ENCODE results near the gene SLC24A4. TPM values are rescaled to one million over a fixed set of nuclear protein-coding genes. Genes with fewer than 3 reads are reported as not detected.
A peak's percentile ranks its signal among the peaks of the same experiment; 100 is the strongest.

SLC24A4 gene
- total RNA-seq, 3 donors from 2014 or later (not counting 1 experiment from before 2014, with no cell fraction given): 1.1 to 3.2 (median 2.1) TPM

GRCh38 chr14:92340931-92341330 is 18.0 kb downstream of the SLC24A4 start:
- Mint-ChIP-seq H3K9me3 (no peaks in the 10 kb centered on the region), H3K4me3 (no peak overlapping the region), H3K27me3 (ENCODE audit: low read depth in 2 of 2) (peaks cover 24 to 29% of the 10 kb centered on the region in 2 donors), H3K4me1 (no peaks in the 10 kb centered on the region), H3K27ac (no peak overlapping the region), H3K36me3 (no peaks in the 10 kb centered on the region)
- Histone ChIP-seq H3K27ac (ENCODE audit: low read length) (no peak overlapping the region), H3K27me3 (ENCODE audit: control insufficient read depth, insufficient read depth, low read length) (no peaks in the 10 kb centered on the region), H3K36me3 (ENCODE audit: control insufficient read depth, insufficient read depth, low read length) (no peaks in the 10 kb centered on the region), H3K9me3 (ENCODE audit: control insufficient read depth, insufficient read depth, low read length) (no peaks in the 10 kb centered on the region), H3K4me1 (ENCODE audit: control insufficient read depth, insufficient read depth, low read length) (no peaks in the 10 kb centered on the region), H3K4me3 (ENCODE audit: low read length) (no peak overlapping the region)
- no peak for TF ChIP-seq CTCF (IDR thresholded peaks at IDR 0.05)
- no peak for ATAC-seq
- DNase-seq: no peak
- WGBS (ENCODE audit: insufficient coverage): 74% methylated on average over 7 of the region's 7 CpGs
- intact Hi-C loops (cut with micrococcal nuclease): no loop called here

GRCh38 chr14:92341791-92342190 is 18.8 kb downstream of the SLC24A4 start:
- DNase-seq (no peak), ATAC-seq (no peak)
- H3K27ac Mint-ChIP-seq: no peak overlapping the region

GRCh38 chr14:92348154-92348553 is 25.2 kb downstream of the SLC24A4 start:
- Histone ChIP-seq H3K4me3 (ENCODE audit: low read length) (no peak overlapping the region), H3K27me3 (ENCODE audit: control insufficient read depth, insufficient read depth, low read length) (no peaks in the 10 kb centered on the region), H3K4me1 (ENCODE audit: control insufficient read depth, insufficient read depth, low read length) (no peaks in the 10 kb centered on the region), H3K36me3 (ENCODE audit: control insufficient read depth, insufficient read depth, low read length) (no peaks in the 10 kb centered on the region), H3K9me3 (ENCODE audit: control insufficient read depth, insufficient read depth, low read length) (no peaks in the 10 kb centered on the region), H3K27ac (ENCODE audit: low read length) (no peak overlapping the region)
- H3K27ac Mint-ChIP-seq: no peak overlapping the region
- ATAC-seq (peak in 1 of 3 donors; percentile 30), DNase-seq (no peak)
- H3K4me3 Mint-ChIP-seq: no peak overlapping the region
- peaks cover 0 to 5% of the 10 kb centered on the region in 2 donors for H3K4me1 Mint-ChIP-seq
- H3K36me3 Mint-ChIP-seq: no peaks in the 10 kb centered on the region
- 85% methylated on average over 5 of the region's 5 CpGs for WGBS (ENCODE audit: insufficient coverage)
- no peaks in the 10 kb centered on the region for H3K9me3 Mint-ChIP-seq
- peaks cover 0 to 14% of the 10 kb centered on the region in 2 donors for H3K27me3 Mint-ChIP-seq (ENCODE audit: low read depth in 2 of 2)
- intact Hi-C loops (cut with micrococcal nuclease): no loop called here
- no peak for TF ChIP-seq CTCF (IDR thresholded peaks at IDR 0.05)

More at GRCh38 chr14:92341791-92342190, 18.8 kb downstream of the SLC24A4 start:
- no peaks in the 10 kb centered on the region for H3K36me3 ChIP-seq (ENCODE audit: control insufficient read depth, insufficient read depth, low read length)
- TF ChIP-seq CTCF (IDR thresholded peaks at IDR 0.05): no peak
- H3K4me3 ChIP-seq (ENCODE audit: low read length): no peak overlapping the region
- Mint-ChIP-seq H3K27me3 (ENCODE audit: low read depth in 2 of 2) (peaks cover 21% of the 10 kb centered on the region in 2 donors), H3K9me3 (no peaks in the 10 kb centered on the region), H3K36me3 (no peaks in the 10 kb centered on the region), H3K4me3 (no peak overlapping the region), H3K4me1 (no peaks in the 10 kb centered on the region)
- no peaks in the 10 kb centered on the region for H3K9me3 ChIP-seq (ENCODE audit: control insufficient read depth, insufficient read depth, low read length)
- no peak overlapping the region for H3K27ac ChIP-seq (ENCODE audit: low read length)
- no peaks in the 10 kb centered on the region for H3K27me3 ChIP-seq (ENCODE audit: control insufficient read depth, insufficient read depth, low read length)
- 73% methylated on average over 6 of the region's 6 CpGs for WGBS (ENCODE audit: insufficient coverage)
- intact Hi-C loops (cut with micrococcal nuclease): no loop called here
- H3K4me1 ChIP-seq (ENCODE audit: control insufficient read depth, insufficient read depth, low read length): no peaks in the 10 kb centered on the region

GRCh38 chr14:92351750-92352149 is 28.8 kb downstream of the SLC24A4 start:
- DNase-seq (no peak), ATAC-seq (no peak)
- Mint-ChIP-seq H3K9me3 (no peaks in the 10 kb centered on the region), H3K4me1 (peaks cover 0 to 5% of the 10 kb centered on the region in 2 donors), H3K36me3 (no peaks in the 10 kb centered on the region), H3K27me3 (ENCODE audit: low read depth in 2 of 2) (peaks cover 0 to 6% of the 10 kb centered on the region in 2 donors), H3K27ac (no peak overlapping the region), H3K4me3 (no peak overlapping the region)
- intact Hi-C loops (cut with micrococcal nuclease): no loop called here
- Histone ChIP-seq H3K27ac (ENCODE audit: low read length) (no peak overlapping the region), H3K4me1 (ENCODE audit: control insufficient read depth, insufficient read depth, low read length) (no peaks in the 10 kb centered on the region), H3K9me3 (ENCODE audit: control insufficient read depth, insufficient read depth, low read length) (no peaks in the 10 kb centered on the region), H3K4me3 (ENCODE audit: low read length) (no peak overlapping the region), H3K36me3 (ENCODE audit: control insufficient read depth, insufficient read depth, low read length) (no peaks in the 10 kb centered on the region), H3K27me3 (ENCODE audit: control insufficient read depth, insufficient read depth, low read length) (no peaks in the 10 kb centered on the region)
- 91% methylated on average over 1 of the region's 1 CpG for WGBS (ENCODE audit: insufficient coverage)
- no peak for TF ChIP-seq CTCF (IDR thresholded peaks at IDR 0.05)
